Neural cell (in vitro differentiated cells): ENCODE measurements around the gene FTCDNL1. TPM values are rescaled to one million over a fixed set of nuclear protein-coding genes. Genes with fewer than 3 reads are reported as not detected.

Experiments used
- H2AFZ ChIP-seq: fragments of 200-600, 300-800 bp; sonication (generic), shearing (Covaris generic); 2 replicates; pipeline ENCODE4 v1.6.0; 2014; ENCODE audit warnings: low read depth, mild to moderate bottlenecking, antibody characterized with exemption, low read length, moderate library complexity
- H3F3A ChIP-seq: fragments of 200-600 bp; shearing (Covaris generic); 2 replicates; pipeline ENCODE4 v1.6.1; 2016; ENCODE audit warnings: mild to moderate bottlenecking, moderate library complexity, mixed read lengths, antibody characterized with exemption, low read length; ENCODE audit not compliant: insufficient read depth, poor library complexity, severe bottlenecking
- H3K27ac ChIP-seq: fragments of 200-600, 300-800 bp; sonication (generic), shearing (Covaris generic); 2 replicates; pipeline ENCODE4 v1.5.1; 2014; ENCODE audit warnings: mild to moderate bottlenecking, low read length, moderate library complexity
- H3K27me3 ChIP-seq: fragments of 300-800, 200-600 bp; sonication (generic), shearing (Covaris generic); 2 replicates; pipeline ENCODE4 v1.6.0; 2014; ENCODE audit warnings: mild to moderate bottlenecking, low read depth, low read length, moderate library complexity; ENCODE audit not compliant: insufficient read depth
- H3K36me3 ChIP-seq: fragments of 300-800, 200-600 bp; sonication (generic), shearing (Covaris generic); 2 replicates; pipeline ENCODE4 v1.5.1; 2014; ENCODE audit warnings: mild to moderate bottlenecking, antibody characterized with exemption, low read length, moderate library complexity; ENCODE audit not compliant: insufficient read depth
- H3K4me2 ChIP-seq: fragments of 300-800, 200-600 bp; sonication (generic), shearing (Covaris generic); 2 replicates; pipeline ENCODE4 v1.6.0; 2014; ENCODE audit warnings: mild to moderate bottlenecking, low read length
- H3K4me3 ChIP-seq: fragments of 300-800, 200-600 bp; sonication (generic), shearing (Covaris generic); 2 replicates; pipeline ENCODE4 v1.5.1; 2014; ENCODE audit warnings: mild to moderate bottlenecking, low read length, moderate library complexity
- H3K79me2 ChIP-seq: fragments of 200-600 bp; shearing (Covaris generic); replicated peaks from 2 replicates; pipeline ENCODE4 v1.6.0; 2014; ENCODE audit warnings: mild to moderate bottlenecking, low read length, moderate library complexity; ENCODE audit not compliant: insufficient read depth
- H3K9ac ChIP-seq: fragments of 300-800, 200-600 bp; sonication (generic), shearing (Covaris generic); 2 replicates; pipeline ENCODE4 v1.6.1; 2016; ENCODE audit warnings: mild to moderate bottlenecking, low read length, mixed read lengths
- H3K9me2 ChIP-seq: fragments of 200-600 bp; shearing (Covaris generic); 2 replicates; pipeline ENCODE4 v1.6.1; 2016; ENCODE audit warnings: mild to moderate bottlenecking, low read length, mixed read lengths; ENCODE audit not compliant: insufficient read depth
- H3K9me3 ChIP-seq: fragments of 200-600, 300-800 bp; sonication (generic), shearing (Covaris generic); 2 replicates; pipeline ENCODE4 v1.6.1; 2016; ENCODE audit warnings: mild to moderate bottlenecking, mixed run types, low read length, moderate library complexity, mixed read lengths
- H4K20me1 ChIP-seq: fragments of 200-600 bp; shearing (Covaris generic); 2 replicates; pipeline ENCODE4 v1.6.1; 2016; ENCODE audit warnings: mild to moderate bottlenecking, mixed run types; ENCODE audit not compliant: insufficient read depth
- EP300 ChIP-seq: fragments of 450-650 bp; conservative IDR thresholded peaks from 2 replicates; pipeline ENCODE4 v1.6.1; 2014; ENCODE audit warnings: antibody characterized with exemption, mild to moderate bottlenecking, moderate library complexity; ENCODE audit not compliant: poor library complexity, severe bottlenecking
- EZH2 ChIP-seq: fragments of 200-600, 300-800 bp; shearing (Covaris generic), sonication (generic); IDR thresholded peaks from 2 replicates; pipeline ENCODE4 v1.6.1; 2014; ENCODE audit warnings: antibody characterized with exemption, low read length, borderline replicate concordance, mild to moderate bottlenecking; ENCODE audit not compliant: insufficient read depth, poor library complexity, severe bottlenecking
- MXI1 ChIP-seq: fragments of 450-650 bp; conservative IDR thresholded peaks from 2 replicates; pipeline ENCODE4 v1.6.1; 2014; ENCODE audit warnings: antibody characterized with exemption, mild to moderate bottlenecking; ENCODE audit not compliant: poor library complexity, severe bottlenecking
- POLR2AphosphoS5 ChIP-seq: IDR thresholded peaks from 2 replicates; pipeline ENCODE4 v1.6.1; 2012
- RAD21 ChIP-seq: fragments of 450-650 bp; conservative IDR thresholded peaks from 2 replicates; pipeline ENCODE4 v1.6.1; 2014; ENCODE audit warnings: antibody characterized with exemption, mild to moderate bottlenecking, moderate library complexity
- SMC3 ChIP-seq: fragments of 450-650 bp; conservative IDR thresholded peaks from 2 replicates; pipeline ENCODE4 v1.6.1; 2014; ENCODE audit warnings: antibody characterized with exemption, mild to moderate bottlenecking, moderate library complexity; ENCODE audit not compliant: poor library complexity
- TAF1 ChIP-seq: IDR thresholded peaks from 2 replicates; pipeline ENCODE4 v1.6.1; 2012; ENCODE audit warnings: low read depth
- polyA plus RNA-seq: library from polyadenylated mRNA; depleted of rRNA; stranded (reverse); fragments of >200 nt; gene quantifications from 2 replicates; pipeline ENCODE4 v1.2.3, GENCODE V29; 2014
- TF ChIP-seq, protein P1 (sequence below): IDR thresholded peaks from 2 replicates; pipeline ENCODE4 v1.6.1; 2012; ENCODE audit warnings: borderline replicate concordance
- TF ChIP-seq, protein P2 (sequence below): fragments of 450-650 bp; IDR thresholded peaks from 2 replicates; pipeline ENCODE4 v1.5.1; 2014; ENCODE audit warnings: antibody characterized with exemption, mild to moderate bottlenecking, moderate library complexity; ENCODE audit not compliant: poor library complexity, severe bottlenecking

Gene FTCDNL1
- polyA plus RNA-seq, 1 donor from 2014 or later, result not detected

- TF ChIP-seq EP300, result no peak
- TF ChIP-seq POLR2AphosphoS5, result no peak
- no peak for TF ChIP-seq MXI1
- TF ChIP-seq, protein P1, sequence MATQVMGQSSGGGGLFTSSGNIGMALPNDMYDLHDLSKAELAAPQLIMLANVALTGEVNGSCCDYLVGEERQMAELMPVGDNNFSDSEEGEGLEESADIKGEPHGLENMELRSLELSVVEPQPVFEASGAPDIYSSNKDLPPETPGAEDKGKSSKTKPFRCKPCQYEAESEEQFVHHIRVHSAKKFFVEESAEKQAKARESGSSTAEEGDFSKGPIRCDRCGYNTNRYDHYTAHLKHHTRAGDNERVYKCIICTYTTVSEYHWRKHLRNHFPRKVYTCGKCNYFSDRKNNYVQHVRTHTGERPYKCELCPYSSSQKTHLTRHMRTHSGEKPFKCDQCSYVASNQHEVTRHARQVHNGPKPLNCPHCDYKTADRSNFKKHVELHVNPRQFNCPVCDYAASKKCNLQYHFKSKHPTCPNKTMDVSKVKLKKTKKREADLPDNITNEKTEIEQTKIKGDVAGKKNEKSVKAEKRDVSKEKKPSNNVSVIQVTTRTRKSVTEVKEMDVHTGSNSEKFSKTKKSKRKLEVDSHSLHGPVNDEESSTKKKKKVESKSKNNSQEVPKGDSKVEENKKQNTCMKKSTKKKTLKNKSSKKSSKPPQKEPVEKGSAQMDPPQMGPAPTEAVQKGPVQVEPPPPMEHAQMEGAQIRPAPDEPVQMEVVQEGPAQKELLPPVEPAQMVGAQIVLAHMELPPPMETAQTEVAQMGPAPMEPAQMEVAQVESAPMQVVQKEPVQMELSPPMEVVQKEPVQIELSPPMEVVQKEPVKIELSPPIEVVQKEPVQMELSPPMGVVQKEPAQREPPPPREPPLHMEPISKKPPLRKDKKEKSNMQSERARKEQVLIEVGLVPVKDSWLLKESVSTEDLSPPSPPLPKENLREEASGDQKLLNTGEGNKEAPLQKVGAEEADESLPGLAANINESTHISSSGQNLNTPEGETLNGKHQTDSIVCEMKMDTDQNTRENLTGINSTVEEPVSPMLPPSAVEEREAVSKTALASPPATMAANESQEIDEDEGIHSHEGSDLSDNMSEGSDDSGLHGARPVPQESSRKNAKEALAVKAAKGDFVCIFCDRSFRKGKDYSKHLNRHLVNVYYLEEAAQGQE, result no peak
- TF ChIP-seq SMC3, result no peak
- TF ChIP-seq, protein P2, sequence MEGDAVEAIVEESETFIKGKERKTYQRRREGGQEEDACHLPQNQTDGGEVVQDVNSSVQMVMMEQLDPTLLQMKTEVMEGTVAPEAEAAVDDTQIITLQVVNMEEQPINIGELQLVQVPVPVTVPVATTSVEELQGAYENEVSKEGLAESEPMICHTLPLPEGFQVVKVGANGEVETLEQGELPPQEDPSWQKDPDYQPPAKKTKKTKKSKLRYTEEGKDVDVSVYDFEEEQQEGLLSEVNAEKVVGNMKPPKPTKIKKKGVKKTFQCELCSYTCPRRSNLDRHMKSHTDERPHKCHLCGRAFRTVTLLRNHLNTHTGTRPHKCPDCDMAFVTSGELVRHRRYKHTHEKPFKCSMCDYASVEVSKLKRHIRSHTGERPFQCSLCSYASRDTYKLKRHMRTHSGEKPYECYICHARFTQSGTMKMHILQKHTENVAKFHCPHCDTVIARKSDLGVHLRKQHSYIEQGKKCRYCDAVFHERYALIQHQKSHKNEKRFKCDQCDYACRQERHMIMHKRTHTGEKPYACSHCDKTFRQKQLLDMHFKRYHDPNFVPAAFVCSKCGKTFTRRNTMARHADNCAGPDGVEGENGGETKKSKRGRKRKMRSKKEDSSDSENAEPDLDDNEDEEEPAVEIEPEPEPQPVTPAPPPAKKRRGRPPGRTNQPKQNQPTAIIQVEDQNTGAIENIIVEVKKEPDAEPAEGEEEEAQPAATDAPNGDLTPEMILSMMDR, result no peak
- TF ChIP-seq TAF1, result no peak
- no peak for TF ChIP-seq RAD21
- no peak for TF ChIP-seq EZH2
These were observed 78.7 kb downstream of the FTCDNL1 start for GRCh38 chr2:199772035-199772976.

GRCh38 chr2:199770716-199771115 is 80.3 kb downstream of the FTCDNL1 start:
- H3K4me3 ChIP-seq, result no peak overlapping the region
- no peak overlapping the region for H3K27ac ChIP-seq
- H3K9me3 ChIP-seq, result no peaks in the 10 kb centered on the region
- TF ChIP-seq RAD21 (no peak), POLR2AphosphoS5 (no peak), TAF1 (no peak), EZH2 (no peak), MXI1 (no peak), SMC3 (no peak), EP300 (no peak)
- TF ChIP-seq, protein P2, result no peak
- TF ChIP-seq, protein P1, result no peak
- H3K4me2 ChIP-seq, result no peak overlapping the region
- no peaks in the 10 kb centered on the region for H3K9me2 ChIP-seq
- no peaks in the 10 kb centered on the region for H3K79me2 ChIP-seq
- no peak overlapping the region for H3K9ac ChIP-seq
- H2AFZ ChIP-seq, result no peak overlapping the region
- no peaks in the 10 kb centered on the region for H3K36me3 ChIP-seq
- H4K20me1 ChIP-seq, result no peaks in the 10 kb centered on the region
- no peaks in the 10 kb centered on the region for H3K27me3 ChIP-seq
- H3F3A ChIP-seq, result no peaks in the 10 kb centered on the region

More at GRCh38 chr2:199772035-199772976, 78.7 kb downstream of the FTCDNL1 start:
- Histone ChIP-seq H3K9me2 (no peaks in the 10 kb centered on the region), H4K20me1 (no peaks in the 10 kb centered on the region), H3K27me3 (no peaks in the 10 kb centered on the region), H3K4me3 (no peak overlapping the region), H2AFZ (no peak overlapping the region), H3K9me3 (no peaks in the 10 kb centered on the region), H3F3A (no peaks in the 10 kb centered on the region), H3K9ac (no peak overlapping the region), H3K27ac (no peak overlapping the region), H3K79me2 (no peaks in the 10 kb centered on the region), H3K4me2 (no peak overlapping the region), H3K36me3 (no peaks in the 10 kb centered on the region)
